RPMI8226 (cell line): ENCODE data around the gene CYP2S1.
"Not testable (repeated sequence)": the region's sequence is repeated elsewhere in the genome, so short reads cannot be mapped to it uniquely, and the experiment has no call there.

Experiments
- DNase-seq: peaks from one replicate; pipeline ENCODE4 v3.0.0-alpha.2; 2015

The CYP2S1 gene

GRCh38 chr19:41226874-41227390, 33.9 kb downstream of the CYP2S1 start:
- no peak for DNase-seq

GRCh38 chr19:41228486-41228885, 35.5 kb downstream of the CYP2S1 start:
- no peak for DNase-seq

DNA sequence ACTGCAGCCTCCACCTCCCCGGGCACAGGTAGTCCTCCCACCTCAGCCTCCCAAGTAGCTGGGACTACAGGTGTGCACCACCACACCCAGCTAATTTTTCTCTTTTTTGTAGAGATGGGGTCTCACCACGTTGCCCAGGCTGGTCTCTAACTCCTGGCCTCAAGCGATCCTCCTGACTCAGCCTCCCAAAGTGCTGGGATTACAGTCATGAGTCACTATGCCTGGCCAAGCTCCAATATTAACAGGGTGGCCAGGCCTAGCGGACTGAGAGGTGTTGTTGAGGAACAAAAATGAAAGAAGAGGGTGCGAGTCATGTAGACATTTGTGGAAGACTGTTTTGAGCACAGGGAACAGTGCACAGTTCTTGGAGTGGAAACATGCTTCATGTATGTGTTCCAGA, 36.3 kb downstream of the CYP2S1 start:
- not testable (repeated sequence) for DNase-seq

GRCh38 chr19:41230067-41230857, 37.2 kb downstream of the CYP2S1 start:
- no peak for DNase-seq

- no peak for DNase-seq
Measured at GRCh38 chr19:41232686-41233085, 39.7 kb downstream of the CYP2S1 start.

- no peak for DNase-seq
Measured at GRCh38 chr19:41233748-41234240, 40.8 kb downstream of the CYP2S1 start.

GRCh38 chr19:41234512-41235168, 41.6 kb downstream of the CYP2S1 start:
- DNase-seq = no peak

- DNase-seq = no peak
Measured at GRCh38 chr19:41235480-41235879, 42.5 kb downstream of the CYP2S1 start.

DNA sequence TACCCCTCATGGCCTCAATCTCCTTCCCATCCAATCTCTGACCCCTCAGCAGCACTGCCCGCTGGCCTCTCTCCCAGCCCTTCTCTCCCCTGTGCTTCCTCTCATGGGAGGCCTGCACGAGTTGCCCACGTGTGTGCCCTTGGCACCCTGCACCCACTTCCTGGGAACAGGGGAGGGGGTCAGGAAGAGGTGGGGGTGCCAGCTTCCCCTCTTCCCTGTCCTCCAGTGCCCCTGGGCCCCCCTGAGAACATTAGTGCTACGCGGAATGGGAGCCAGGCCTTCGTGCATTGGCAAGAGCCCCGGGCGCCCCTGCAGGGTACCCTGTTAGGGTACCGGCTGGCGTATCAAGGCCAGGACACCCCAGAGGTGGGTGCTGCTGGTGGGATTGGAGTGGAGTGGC, 45.2 kb downstream of the CYP2S1 start:
- DNase-seq = no peak

DNA sequence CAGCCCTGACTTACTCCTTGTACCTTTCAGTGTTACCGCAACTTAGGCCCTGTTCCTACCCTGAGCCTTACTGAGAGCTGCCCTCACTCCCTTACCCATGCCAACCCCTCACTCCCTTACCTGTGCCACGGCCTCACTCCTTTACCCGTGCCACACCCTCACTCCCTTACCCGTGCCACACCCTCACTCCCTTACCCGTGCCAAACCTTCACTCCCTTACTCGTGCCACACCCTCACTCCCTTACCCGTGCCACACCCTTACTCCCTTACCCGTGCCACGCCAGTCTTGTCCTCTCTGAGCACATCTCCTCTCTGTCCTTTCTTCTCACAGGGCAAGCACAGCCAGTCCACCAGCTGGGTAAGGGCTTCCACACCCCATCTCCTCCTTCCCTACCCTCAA, 46.3 kb downstream of the CYP2S1 start:
- no peak for DNase-seq

DNA sequence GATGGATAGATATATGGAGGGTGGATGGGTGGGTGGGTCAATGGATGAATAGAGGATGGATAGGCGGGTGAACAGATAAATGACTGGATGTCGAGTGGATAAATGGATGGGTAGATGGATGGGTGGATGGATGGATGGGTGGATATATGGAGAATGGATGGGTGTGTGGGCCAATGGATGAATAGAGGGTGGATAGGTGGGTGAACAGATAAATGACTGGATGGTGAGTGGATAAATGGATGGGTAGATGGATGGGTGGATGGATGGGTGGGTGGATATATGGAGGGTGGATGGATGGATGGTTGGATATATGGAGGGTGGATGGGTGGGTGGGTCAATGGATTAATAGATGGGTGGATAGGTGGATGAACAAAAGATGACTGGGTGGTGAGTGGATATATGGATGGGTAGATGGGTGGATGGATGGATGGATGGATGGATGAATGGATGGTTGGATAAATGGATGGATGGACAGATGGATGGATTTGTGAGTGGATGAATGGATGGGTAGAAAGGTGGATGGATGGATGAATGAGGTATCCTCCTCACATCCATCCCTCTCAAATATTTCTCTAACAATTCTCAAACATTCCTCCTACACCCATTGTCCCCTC, 47.0 kb downstream of the CYP2S1 start:
- DNase-seq = no peak

GRCh38 chr19:41241859-41242258, 48.8 kb downstream of the CYP2S1 start:
- no peak for DNase-seq

DNA sequence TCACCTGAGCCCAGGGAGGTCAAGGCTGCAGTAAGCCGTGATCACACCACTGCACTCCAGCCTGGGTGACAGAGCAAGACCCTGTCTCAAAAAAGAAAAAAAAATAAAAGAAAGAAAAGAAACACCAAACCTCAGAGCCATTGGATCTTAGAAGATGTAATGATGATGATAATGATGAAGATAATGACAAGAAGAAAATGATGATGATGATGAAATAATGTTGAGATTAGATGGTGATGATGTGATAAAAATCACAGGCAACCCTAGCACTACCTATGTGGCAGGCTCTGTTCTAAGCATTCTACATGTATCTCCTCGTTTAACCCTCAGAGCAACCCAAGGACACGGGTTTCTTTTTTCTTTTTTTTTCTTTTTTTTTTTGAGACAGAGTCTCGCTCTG, 51.1 kb downstream of the CYP2S1 start:
- DNase-seq = no peak

GRCh38 chr19:41245843-41246242, 52.8 kb downstream of the CYP2S1 start:
- no peak for DNase-seq

DNA sequence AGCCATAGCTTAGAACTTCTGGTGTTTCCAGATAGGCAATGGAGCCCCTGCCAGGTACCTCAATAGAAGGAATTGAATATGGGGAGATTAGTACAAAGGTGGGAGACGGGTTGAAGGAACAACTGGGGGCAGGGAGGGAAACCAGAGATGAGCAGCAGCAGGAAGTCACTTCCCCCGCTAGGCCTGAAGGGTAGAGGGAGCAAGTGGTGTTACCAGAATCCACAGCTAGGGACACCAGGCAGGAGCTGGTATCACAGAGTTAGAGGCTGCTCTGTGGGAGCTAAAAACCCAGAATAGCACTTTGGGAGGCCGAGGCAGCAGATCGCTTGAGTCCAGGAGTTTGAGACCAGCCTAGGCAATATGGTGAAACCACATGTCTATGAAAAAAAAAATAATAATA, 55.9 kb downstream of the CYP2S1 start:
- DNase-seq = no peak

- DNase-seq = no peak
Measured at GRCh38 chr19:41249707-41250423, 56.8 kb downstream of the CYP2S1 start.

DNA sequence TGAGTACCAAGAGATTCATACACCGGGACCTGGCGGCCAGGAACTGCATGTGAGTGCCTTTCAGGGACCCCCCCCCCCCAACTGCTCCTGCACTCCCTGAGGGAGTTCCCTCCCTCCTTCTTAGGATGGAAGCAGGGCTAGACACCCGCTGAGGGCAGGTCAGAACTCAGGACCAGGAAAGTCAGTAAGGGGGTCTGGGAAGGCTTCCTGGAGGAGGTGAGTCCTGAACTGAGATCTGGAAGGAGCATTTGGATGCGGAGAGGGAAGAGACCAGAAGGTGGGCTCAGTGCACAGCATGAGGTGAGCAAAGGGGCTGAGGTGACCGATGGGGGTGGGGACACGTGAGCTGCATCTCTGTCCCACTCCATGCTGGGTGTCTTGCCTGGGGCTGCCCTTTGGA, 60.6 kb downstream of the CYP2S1 start:
- no peak for DNase-seq

DNA sequence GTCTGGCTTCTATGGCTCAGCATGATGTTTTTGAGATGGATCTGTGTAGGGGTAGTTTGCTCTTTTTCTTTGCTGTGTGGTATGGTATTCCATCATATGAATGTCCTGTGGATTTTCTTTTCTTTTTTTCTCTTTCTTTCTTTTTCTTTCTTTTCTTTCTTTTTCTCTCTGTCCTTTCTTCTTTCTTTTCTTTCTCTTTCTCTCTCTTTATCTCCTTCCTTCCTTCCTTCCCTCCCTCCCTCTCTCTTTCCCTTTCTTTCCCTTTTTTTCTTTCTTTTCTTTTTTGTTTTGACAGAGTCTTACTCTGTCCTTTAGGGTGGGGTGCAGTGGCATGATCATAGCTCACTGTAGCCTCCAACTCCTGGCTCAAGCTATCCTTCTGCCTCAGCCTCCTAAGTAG, 62.2 kb downstream of the CYP2S1 start:
- DNase-seq = no peak
